ENCODE results near the gene STEAP4. TPM values are rescaled to one million over a fixed set of nuclear protein-coding genes. Genes with fewer than 3 reads are reported as not detected.

STEAP4 gene
- total RNA-seq, 1 experiment from 2014 or later = not detected

DNA sequence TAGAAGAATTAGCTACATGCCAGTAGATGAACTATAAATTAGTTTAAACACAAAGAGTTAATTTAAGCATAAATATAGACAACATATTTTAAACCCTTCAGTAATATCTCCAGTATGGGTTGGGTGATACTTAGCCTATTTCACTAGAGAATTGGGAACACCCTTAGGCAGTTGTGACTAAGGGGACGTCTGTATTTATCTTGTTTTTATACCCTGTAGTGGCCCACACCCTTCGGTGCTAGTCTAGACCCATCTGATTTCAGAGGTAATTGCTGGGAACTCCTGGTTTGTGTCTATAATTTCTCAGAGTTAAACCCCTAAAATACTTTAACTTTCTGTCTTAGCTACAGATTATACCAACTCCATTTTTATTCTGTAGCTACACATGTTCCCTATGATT is 11.5 kb upstream of the STEAP4 start:
- no peak overlapping the region for H3K4me3 Mint-ChIP-seq
- Histone ChIP-seq H3K27me3 (ENCODE audit: insufficient read depth, low read length) (no peaks in the 10 kb centered on the region), H3K18ac (ENCODE audit: insufficient read length, low read depth, low read length) (no peak overlapping the region), H3T11ph (ENCODE audit: low read length) (no peak overlapping the region), H3K56ac (ENCODE audit: insufficient read length, low read depth, low read length) (no peak overlapping the region), H3K4me1 (ENCODE audit: insufficient read depth, low read length) (no peaks in the 10 kb centered on the region), H2AK5ac (ENCODE audit: insufficient read length, low read length) (no peak overlapping the region), H2BK15ac (ENCODE audit: low read depth, low read length) (no peak overlapping the region), H3K79me2 (ENCODE audit: insufficient read depth, low read length) (no peaks in the 10 kb centered on the region), H2BK120ac (ENCODE audit: low read depth, low read length, poor library complexity, severe bottlenecking) (no peak overlapping the region), H2BK12ac (ENCODE audit: insufficient read length, low read depth, low read length) (no peak overlapping the region), H3K4ac (ENCODE audit: low read depth, low read length) (no peak overlapping the region), H3K23me2 (ENCODE audit: insufficient read length, low read depth, low read length, poor library complexity, severe bottlenecking) (no peaks in the 10 kb centered on the region), H3K9me3 (ENCODE audit: control insufficient read depth, low read depth, low read length) (no peaks in the 10 kb centered on the region), H4K91ac (ENCODE audit: insufficient read length, low read depth, low read length) (no peak overlapping the region), H3K27ac (ENCODE audit: insufficient read length, low read depth, low read length) (no peak overlapping the region), H2BK20ac (ENCODE audit: low read depth, low read length, poor library complexity, severe bottlenecking) (no peak overlapping the region), H3K14ac (ENCODE audit: insufficient read depth, low read length) (no peak overlapping the region), H3K4me2 (ENCODE audit: insufficient read depth, insufficient read length, low read length) (no peak overlapping the region), H3K9ac (ENCODE audit: extremely low read depth, insufficient read length, low read length) (no peak overlapping the region), H4K5ac (ENCODE audit: insufficient read length, low read depth, low read length) (no peak overlapping the region), H2AFZ (ENCODE audit: low read length) (no peak overlapping the region), H3K23ac (ENCODE audit: insufficient read length, low read depth, low read length) (no peak overlapping the region), H2BK5ac (ENCODE audit: insufficient read length, low read length) (no peak overlapping the region), H3K79me1 (ENCODE audit: insufficient read depth, low read depth, low read length, poor library complexity, severe bottlenecking) (no peaks in the 10 kb centered on the region), H4K8ac (replicated peaks; ENCODE audit: insufficient read length, low read depth, low read length) (no peak overlapping the region), H4K20me1 (ENCODE audit: control insufficient read depth, insufficient read depth, insufficient read length) (no peaks in the 10 kb centered on the region)
- no peak overlapping the region for H3K27ac Mint-ChIP-seq
- no peaks in the 10 kb centered on the region for H3K9me3 Mint-ChIP-seq
- no peaks in the 10 kb centered on the region for H3K27me3 Mint-ChIP-seq (ENCODE audit: low read depth)
- no peak for DNase-seq
- H3K36me3 Mint-ChIP-seq (ENCODE audit: insufficient read depth in 1 of 3, low read depth in 3 of 3) = no peaks in the 10 kb centered on the region
- TF ChIP-seq, protein P1, sequence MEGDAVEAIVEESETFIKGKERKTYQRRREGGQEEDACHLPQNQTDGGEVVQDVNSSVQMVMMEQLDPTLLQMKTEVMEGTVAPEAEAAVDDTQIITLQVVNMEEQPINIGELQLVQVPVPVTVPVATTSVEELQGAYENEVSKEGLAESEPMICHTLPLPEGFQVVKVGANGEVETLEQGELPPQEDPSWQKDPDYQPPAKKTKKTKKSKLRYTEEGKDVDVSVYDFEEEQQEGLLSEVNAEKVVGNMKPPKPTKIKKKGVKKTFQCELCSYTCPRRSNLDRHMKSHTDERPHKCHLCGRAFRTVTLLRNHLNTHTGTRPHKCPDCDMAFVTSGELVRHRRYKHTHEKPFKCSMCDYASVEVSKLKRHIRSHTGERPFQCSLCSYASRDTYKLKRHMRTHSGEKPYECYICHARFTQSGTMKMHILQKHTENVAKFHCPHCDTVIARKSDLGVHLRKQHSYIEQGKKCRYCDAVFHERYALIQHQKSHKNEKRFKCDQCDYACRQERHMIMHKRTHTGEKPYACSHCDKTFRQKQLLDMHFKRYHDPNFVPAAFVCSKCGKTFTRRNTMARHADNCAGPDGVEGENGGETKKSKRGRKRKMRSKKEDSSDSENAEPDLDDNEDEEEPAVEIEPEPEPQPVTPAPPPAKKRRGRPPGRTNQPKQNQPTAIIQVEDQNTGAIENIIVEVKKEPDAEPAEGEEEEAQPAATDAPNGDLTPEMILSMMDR (conservative IDR thresholded peaks at IDR 0.05) = no peak
- H3K4me1 Mint-ChIP-seq = peaks cover 0 to 2% of the 10 kb centered on the region in 2 experiments; a peak in 1 of 4 replicates
- WGBS (ENCODE audit: extremely low coverage, insufficient read length, low lambda C conversion rate) = no CpG with 5 or more reads among the region's 2 CpGs
